ENCODE measurements around the gene KIF2B.

KIF2B gene

DNA sequence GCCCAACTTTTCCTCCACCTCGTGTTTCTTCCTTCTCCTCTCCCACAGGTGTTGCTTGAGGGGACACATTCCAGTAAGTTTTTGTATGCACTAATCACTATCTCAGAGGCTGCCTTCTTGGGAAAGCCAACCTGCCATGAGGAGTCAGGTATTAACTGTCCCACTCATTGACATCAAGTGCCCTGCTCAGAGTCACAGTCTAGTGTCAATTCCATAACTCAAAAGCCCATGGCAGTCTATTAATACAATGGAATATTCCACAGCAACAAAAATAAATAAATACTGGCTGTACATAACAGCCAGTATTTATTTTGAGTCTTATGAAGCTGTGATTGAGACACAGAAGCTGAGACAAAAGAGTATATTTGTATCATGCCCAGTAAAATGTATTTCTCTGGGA, 26.1 kb upstream of the KIF2B start:
- DNase-seq (ENCODE audit: low read depth in 2 of 2) = no peak
- TF ChIP-seq, protein P1, sequence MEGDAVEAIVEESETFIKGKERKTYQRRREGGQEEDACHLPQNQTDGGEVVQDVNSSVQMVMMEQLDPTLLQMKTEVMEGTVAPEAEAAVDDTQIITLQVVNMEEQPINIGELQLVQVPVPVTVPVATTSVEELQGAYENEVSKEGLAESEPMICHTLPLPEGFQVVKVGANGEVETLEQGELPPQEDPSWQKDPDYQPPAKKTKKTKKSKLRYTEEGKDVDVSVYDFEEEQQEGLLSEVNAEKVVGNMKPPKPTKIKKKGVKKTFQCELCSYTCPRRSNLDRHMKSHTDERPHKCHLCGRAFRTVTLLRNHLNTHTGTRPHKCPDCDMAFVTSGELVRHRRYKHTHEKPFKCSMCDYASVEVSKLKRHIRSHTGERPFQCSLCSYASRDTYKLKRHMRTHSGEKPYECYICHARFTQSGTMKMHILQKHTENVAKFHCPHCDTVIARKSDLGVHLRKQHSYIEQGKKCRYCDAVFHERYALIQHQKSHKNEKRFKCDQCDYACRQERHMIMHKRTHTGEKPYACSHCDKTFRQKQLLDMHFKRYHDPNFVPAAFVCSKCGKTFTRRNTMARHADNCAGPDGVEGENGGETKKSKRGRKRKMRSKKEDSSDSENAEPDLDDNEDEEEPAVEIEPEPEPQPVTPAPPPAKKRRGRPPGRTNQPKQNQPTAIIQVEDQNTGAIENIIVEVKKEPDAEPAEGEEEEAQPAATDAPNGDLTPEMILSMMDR (IDR thresholded peaks at IDR 0.05; ENCODE audit: low read depth, low read length) = no peak

DNA sequence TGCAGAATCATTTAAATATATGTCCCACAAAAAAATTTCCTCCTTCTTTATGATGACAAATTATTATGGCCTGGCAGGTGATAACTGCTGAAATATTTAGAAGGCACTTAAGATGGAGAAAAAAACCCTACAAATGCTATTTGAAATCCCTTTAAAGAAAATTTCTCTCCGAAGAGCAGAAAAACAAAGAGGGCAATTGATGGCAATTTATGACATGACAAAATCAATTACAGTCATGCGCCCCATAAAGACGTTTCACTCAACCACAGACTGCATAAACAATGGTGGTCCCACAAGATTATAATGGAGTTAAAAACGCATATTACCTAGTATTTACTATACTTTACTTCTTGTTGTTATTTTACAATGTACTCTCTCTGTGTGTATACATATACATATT, 25.2 kb upstream of the KIF2B start:
- DNase-seq (ENCODE audit: low read depth in 2 of 2) = no peak
- H3K4me3 ChIP-seq (replicated peaks in 1 of 2; ENCODE audit: low read depth in 2 of 2, low read length in 2 of 2) = no peak overlapping the region
- TF ChIP-seq, protein P1 (IDR thresholded peaks at IDR 0.05; ENCODE audit: low read depth, low read length) = no peak

More for the DNA sequence above, 26.1 kb upstream of the KIF2B start:
- no peak overlapping the region for H3K4me3 ChIP-seq (replicated peaks in 1 of 2; ENCODE audit: low read depth in 2 of 2, low read length in 2 of 2)

DNA sequence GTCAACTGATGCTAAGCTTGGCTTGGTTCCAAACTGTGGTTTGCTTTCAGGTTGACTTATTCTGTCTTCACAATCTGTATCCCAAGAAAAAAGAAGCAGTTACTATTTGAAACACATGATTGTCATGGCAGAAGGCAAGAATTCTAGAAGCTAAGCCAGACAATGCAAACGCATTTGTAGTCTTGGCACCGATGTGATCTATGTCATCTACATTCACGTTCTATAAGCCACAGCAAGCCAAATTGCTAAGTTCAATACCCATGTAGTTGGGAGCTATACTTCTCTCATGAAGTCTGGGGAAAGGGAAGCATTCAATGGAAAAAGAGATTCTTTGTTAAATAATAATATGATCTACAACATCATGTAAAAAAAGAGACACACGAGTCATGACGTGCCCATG, 18.3 kb upstream of the KIF2B start:
- TF ChIP-seq, protein P1 (IDR thresholded peaks at IDR 0.05; ENCODE audit: low read depth, low read length) = no peak
- DNase-seq (ENCODE audit: low read depth in 2 of 2) = no peak
- no peak overlapping the region for H3K4me3 ChIP-seq (replicated peaks in 1 of 2; ENCODE audit: low read depth in 2 of 2, low read length in 2 of 2)

DNA sequence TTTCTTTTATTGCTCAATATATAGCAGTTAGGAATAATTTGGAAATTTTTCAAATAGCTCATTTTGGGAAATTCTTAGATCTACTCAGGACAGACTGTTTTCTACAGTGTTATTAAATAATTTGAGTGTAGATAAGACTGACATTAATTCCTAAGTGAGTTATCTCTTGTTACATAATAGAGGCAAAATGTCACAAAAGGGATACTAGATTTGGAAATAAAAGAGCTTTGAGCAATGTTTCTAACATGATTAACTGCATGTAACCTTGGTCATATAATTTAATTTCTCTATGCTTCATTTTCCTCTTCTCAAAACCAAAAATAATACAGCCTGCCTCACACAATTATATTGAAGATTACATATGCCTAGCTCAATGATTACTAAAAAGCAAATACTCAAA, 16.3 kb upstream of the KIF2B start:
- no peak for DNase-seq (ENCODE audit: low read depth in 2 of 2)
- TF ChIP-seq, protein P1 (IDR thresholded peaks at IDR 0.05; ENCODE audit: low read depth, low read length) = no peak

DNA sequence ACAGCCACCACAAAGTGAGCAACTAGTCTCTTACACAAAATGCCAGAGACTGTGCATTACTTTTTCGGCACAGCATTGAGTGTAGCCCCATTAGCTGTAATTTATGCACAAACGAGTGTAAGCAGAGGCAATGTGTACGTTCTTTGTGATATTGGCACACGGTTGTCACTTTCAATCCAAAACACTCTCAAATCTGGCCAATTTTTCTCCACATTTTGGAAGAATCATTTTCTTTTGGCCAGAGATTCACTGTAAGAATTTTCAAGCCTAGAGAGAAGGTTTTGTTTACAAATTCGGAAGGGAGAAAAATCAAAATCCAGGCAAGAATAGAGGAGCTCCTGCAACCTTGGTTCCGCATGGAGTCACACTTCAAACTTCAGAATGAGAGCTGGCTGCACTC, 15.4 kb upstream of the KIF2B start:
- TF ChIP-seq, protein P1 (IDR thresholded peaks at IDR 0.05; ENCODE audit: low read depth, low read length) = no peak
- no peak overlapping the region for H3K4me3 ChIP-seq (replicated peaks in 1 of 2; ENCODE audit: low read depth in 2 of 2, low read length in 2 of 2)
- no peak for DNase-seq (ENCODE audit: low read depth in 2 of 2)

More for the DNA sequence above, 16.3 kb upstream of the KIF2B start:
- H3K4me3 ChIP-seq (replicated peaks in 1 of 2; ENCODE audit: low read depth in 2 of 2, low read length in 2 of 2) = no peak overlapping the region

DNA sequence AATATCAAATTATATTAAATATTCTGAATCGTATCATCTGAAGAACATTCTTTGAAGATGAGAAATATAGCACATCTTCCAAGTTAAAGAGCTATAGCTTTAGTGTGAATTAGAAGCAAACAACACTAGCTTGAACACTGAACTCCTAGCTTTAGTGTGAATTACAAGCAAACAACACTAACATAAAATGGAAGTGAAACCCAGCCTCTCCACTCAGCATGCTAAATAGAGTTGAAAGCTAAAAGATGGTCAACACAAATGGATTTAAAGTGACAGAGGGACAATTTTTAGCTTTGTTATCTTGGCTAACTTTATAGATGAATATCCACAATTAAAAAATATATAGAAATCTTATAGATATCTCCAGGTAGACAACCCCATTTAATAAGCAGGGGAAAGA, 4.5 kb upstream of the KIF2B start:
- DNase-seq (ENCODE audit: low read depth in 2 of 2) = no peak
- TF ChIP-seq, protein P1 (IDR thresholded peaks at IDR 0.05; ENCODE audit: low read depth, low read length) = no peak
- H3K4me3 ChIP-seq (replicated peaks in 1 of 2; ENCODE audit: low read depth in 2 of 2, low read length in 2 of 2) = no peak overlapping the region

DNA sequence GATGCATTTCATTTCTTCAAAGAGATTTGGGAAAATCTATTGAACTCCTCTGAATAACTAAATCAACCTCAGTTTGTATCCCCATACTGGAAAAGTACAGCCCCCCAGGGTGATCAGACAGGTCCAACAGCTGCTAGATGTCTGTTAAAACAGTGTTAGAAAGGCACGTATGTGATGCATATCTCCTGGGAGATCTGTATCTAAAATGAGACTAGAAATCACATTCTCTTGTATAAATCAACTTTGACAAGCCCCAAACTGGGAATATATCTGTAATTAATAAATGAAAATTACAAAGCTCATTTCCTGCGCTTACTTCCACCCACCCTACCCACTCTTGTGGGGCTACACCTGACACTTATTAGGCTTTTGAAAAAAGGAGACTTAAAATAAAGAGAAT, 3.8 kb upstream of the KIF2B start:
- no peak for DNase-seq (ENCODE audit: low read depth in 2 of 2)
- TF ChIP-seq, protein P1 (IDR thresholded peaks at IDR 0.05; ENCODE audit: low read depth, low read length) = no peak
- no peak overlapping the region for H3K4me3 ChIP-seq (replicated peaks in 1 of 2; ENCODE audit: low read depth in 2 of 2, low read length in 2 of 2)
